Fibroblast of skin of left biceps (primary cell): ENCODE measurements around the gene PALLD.

Experiments used
- DNase-seq, 2 experiments: peaks; one replicate each; pipeline ENCODE4 v3.0.0-alpha.2; 2013; ENCODE audit warnings: low read depth in 2 of 2

PALLD gene

GRCh38 chr4:168765322-168765721, 268.5 kb downstream of the PALLD start:
- no peak for DNase-seq

- DNase-seq: no peak
Measured at GRCh38 chr4:168765726-168766125, 268.9 kb downstream of the PALLD start.

DNA sequence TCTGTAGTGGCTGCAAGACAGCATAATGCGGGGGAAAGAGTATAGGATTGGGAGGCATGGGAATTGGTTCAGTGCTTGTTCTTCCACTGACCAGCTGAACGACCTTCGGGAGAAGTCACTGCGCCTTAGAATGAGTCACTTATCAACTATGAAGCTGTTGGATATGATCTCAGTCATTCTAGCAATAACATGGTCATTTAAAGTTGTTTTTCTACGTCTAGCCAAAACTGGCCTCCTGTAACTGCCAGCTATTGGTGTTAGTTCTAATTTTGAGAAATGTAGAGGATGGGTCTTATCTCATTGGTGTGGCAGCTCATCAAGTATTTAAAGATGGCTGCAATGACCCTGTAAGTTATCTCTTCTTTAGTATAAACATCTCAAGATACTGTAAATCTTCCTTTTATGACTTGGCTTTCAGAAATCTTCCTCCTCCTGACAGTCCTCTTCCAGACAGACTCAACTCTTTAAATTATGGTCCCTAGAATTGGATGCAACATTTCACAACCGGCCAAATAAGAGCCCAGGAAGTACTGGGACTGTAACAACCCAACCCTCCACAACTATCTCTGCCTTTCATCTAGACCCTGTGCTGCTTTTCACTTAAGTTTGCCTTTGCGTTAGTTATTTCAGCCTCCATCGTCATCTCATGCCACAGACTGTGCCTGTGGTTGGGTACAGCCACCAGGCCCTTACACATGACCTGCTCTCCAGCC, 269.9 kb downstream of the PALLD start:
- DNase-seq: no peak

DNA sequence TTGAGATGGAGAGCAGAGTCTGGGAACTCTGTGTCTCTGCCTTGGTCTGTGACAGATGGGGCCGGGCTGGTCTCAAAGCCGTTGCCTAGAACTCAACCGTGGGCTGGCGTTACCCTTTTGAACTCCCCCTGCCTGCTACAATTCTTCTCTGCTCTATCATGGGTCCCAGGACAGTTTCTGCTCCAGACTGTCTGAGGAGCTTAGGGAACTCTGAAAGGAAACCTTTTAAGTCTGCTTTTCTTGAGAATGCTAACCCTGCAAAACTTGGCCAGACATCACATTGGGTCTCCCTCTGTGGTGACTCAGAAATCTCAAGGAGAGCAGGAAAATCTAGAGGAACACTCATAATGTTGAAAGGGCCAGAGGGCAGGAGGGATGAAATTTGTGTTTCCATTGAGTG, 272.6 kb downstream of the PALLD start:
- no peak for DNase-seq

GRCh38 chr4:168769837-168770236, 273.0 kb downstream of the PALLD start:
- no peak for DNase-seq

- no peak for DNase-seq
Measured at GRCh38 chr4:168771251-168771650, 274.4 kb downstream of the PALLD start.

DNA sequence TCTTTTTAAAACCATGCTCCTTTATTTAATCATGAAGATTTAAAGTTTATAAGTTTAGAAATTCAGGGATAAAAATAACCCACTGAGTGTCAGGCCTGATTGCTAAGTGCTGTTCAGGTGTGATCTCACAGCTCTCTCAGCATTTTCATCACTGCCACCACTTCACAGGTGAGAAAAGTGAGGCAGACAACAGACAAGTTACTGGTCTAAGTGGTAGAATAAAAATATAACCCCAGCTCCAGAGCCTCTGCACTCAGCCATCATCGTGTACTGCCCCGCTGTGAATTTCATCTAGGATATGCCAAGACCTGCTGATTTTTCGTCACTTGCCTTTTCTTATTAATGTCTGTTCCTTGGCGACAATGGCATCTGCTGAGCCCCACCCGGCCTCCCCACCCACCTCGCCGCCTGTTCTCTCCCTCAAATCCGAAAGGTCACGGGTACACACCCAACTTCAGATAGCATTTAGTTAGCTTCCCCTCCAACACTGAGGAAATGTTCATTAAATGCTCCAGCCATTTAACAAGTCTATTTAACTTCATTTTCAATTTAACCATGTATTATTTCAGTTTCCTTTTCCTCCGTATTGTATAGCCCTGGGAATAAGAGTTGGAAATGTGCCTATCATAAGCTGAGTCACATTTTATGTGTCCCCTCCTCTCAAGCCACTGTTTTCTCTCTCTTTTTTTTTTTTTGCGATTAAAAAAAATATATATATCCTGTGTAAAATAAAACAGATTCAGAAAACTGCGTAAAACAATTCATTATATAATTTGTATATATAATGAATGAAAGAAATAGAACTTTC, 276.7 kb downstream of the PALLD start:
- no peak for DNase-seq

DNA sequence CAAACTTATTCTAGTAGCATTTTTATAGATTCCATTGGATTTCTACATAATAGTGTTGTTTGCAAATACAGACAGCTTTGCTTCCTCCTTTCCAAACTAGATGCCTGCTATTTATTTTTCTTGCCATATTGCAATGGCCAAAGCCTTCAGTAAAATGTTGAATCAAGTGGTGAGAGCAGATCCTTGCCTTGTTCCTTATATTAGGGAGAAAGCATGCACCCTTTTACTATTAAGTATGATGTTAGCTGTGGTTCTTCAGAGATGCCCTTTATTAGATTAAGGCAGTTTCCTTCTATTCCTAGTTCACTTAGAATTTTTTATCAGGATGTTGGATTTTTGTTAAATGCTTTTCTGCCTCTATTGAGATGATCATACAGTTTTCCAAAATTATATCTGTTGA, 279.5 kb downstream of the PALLD start:
- DNase-seq: no peak

DNA sequence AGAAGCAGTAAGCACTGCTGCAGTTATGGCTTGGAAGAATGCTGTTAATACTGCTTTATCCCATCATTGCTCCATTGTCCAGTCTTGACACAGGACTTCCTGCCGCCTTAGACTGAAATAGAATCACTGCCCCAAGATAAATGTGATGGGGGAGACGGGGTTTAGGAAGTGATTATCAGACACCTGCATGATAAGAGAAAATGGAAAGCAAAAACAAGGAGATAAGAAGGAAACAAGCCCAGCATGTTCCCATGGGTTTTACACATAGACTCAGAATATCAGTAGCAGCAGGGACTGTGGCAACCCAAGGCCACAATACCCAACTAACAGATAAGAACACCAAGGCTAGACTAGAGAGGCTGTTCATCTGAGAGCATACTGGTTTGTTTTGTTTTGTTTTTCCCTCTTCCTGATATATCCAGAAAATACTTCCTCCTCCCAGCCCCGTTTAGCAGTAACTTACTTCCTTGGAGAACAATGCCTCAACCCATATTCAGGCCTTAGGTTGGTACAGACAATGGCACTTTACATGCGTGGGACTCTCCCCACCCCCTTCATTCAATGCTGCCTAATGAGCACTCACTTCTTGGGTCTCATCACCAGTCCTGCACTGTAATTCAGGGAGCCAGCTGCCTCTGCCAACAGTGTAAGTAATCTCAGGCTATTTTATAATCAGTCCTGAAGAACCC, 280.6 kb downstream of the PALLD start:
- no peak for DNase-seq

DNA sequence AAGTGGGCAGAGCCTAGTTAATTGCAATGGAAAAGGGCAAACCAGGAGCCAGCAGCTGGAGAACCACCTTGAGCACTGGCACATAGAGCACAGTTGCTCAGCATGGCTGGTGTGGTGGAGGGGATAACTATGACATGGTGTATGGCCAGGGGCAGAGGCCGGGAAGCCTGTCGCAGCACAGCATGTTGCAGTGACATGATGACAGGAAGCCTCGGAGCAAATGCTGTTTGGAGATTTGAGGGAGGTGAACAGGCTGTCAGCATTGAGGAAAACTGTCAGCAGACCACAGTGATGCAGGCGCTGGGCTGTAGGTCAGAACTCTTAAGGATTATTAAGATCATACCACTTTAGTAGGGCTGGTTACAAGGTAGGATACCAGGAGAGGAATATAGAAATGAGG, 284.5 kb downstream of the PALLD start:
- no peak for DNase-seq

DNA sequence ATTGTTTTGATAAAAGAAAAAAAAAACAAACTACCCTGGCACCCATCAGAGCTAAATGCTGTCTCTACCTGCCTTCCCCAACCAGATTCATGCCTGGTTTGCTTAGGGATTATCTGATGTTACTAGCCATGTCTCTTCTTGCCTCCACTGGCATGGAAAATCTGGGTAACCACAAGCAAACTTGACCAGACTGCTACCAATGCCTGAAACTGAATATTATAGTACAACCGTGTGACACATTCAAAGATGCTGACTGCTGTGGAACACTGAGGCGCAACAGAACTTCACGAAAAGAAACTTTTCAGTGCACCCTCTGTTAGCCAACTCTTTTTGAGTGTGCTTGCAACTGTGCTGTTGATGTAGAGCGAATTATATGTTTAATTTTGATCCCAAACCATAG, 285.1 kb downstream of the PALLD start:
- DNase-seq: no peak

GRCh38 chr4:168782439-168782838, 285.6 kb downstream of the PALLD start:
- DNase-seq: no peak

DNA sequence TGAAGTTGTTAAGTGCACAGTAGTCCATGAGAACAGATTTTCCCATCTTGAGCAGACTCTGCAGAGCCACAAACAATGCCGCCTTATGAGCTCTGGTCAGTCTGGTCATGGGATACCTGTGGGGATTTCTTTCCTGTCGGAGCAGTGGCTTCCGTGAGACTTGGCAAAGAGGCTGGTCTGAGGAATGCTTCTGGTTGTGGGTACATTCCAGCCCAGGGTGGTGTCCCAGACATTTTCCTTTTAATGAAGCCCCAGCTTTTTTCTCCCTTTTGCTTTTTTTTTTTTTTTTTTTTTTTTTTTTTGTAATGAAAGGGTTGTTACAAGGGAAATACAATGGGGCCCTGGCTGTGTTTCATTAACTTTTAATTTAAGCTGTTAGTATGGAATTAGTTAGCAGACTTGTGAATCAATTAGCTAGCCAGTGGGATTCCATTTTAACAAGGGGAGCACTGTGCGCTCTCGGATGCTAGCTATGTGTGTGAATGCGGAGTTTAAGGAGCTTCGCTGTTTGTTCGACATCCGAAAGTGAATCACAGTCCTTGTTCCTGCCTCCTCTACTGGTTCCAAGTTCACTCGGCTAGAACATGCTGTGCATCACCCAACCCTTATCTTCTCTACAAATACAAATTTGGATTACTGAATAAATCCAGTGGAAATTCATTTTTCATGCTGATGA, 288.1 kb downstream of the PALLD start:
- DNase-seq: no peak

DNA sequence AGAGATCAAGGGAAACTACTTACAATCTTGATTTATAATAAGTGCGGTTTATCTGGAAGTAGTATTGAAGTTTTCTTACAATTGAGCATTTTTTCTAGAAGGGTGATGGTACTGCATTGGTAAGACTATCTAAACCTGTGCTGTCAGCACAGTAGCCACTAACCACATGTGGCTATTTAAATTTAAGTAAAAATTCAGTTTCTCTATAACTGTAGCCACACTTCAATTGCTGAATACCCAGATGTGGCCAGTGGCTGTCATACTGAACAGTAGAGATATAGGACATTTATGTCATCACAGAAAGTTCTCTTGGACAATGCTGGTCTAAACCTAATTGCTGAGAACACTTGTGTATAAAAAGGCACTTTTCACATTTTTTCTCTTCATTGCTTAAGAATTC, 290.5 kb downstream of the PALLD start:
- DNase-seq: no peak

DNA sequence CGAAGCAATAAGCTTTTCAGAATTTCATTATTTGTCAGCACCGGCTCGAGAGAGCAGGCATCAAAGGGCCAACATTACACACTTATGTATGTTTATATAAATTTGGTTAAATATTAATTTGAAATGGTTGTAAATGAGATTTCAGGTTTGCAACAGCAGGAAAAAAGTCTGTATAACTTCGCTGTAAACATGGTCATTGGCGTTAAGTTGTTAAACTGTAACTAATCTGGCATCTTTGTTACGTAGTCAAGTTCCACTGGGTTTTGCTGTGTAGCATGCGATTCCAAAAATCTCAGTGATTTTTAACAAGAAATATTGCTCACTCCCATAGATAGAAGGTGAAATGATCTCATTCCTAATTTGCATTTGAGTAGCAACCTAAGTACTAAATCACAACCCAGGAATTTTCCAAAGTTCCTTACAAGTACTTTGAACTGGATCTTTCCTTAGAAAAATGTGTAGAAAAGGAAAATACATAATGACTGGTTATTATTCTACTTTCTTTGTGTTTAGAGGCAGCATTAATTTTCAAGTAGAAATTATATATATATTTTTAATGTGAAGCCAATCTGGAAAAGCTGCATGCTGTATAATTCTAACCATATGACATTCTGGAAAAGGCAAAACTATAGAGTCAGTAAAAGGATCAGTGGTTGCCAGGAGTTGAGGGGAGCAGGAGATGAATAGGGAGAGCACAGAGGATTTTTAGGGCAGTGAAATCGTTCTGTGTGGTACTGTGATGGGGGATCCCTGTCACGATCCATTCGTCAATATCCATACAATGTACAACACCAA, 291.1 kb downstream of the PALLD start:
- no peak for DNase-seq

DNA sequence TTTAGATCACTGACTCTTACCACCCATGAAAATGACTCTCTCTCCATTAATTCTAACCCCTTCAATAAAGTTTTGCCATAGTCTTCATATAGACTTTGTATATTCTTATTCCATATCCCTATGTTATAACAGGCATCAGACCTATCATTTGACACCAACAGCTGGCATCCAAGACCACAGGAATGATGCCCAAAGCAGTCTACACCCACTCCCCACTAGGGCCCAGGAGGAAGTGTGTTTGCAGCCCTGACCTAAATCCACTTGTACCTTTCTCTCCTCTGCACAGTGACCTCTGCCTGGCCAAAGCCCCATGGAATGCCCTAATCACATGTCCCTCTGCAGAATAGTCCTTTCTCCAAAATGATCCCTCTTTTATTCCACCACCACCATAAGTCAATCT, 294.0 kb downstream of the PALLD start:
- DNase-seq: no peak

GRCh38 chr4:168791376-168791775, 294.5 kb downstream of the PALLD start:
- DNase-seq: no peak

DNA sequence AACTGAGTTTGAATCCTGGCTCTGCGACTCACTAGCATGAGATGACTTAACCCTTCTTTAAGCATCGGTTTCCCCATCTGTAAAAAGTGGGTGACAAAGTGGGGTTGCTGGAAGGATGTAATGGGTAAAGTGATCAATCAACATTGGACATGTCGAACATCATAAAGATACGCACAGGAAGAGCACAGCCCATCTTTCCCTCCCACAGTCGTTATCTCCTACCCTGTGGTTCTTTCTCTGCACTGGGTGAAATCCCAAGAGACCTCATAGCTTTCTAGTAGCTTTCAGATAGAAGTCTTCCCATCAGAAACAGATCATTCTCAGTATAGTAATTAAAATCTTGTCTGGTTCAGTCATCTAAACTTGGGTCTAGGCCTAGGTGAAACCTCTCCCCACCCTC, 296.7 kb downstream of the PALLD start:
- no peak for DNase-seq

- no peak for DNase-seq
Measured at GRCh38 chr4:168794092-168794707, 297.3 kb downstream of the PALLD start.

DNA sequence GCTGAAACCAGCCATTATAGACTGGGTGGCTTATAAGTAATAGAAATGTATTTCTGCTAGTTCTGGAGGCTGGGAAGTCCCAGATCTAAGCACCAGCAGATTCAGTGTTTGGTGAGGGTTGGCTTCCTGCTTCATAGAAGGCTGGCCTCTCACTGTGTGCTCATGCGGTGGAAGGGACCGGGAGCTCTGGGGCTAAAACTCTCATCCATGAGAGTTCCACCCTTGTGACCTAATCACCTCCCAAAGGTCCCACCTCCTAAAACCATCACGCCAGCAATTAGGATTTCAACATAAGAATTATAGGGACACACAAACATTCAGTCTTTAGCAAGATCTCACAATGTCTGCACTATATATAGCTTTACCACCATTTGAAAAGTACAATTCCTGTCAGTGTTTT, 298.0 kb downstream of the PALLD start:
- no peak for DNase-seq

- DNase-seq: no peak
Measured at GRCh38 chr4:168795346-168795745, 298.5 kb downstream of the PALLD start.
